ENCODE measurements around the gene FAM161B.

Gene FAM161B

DNA sequence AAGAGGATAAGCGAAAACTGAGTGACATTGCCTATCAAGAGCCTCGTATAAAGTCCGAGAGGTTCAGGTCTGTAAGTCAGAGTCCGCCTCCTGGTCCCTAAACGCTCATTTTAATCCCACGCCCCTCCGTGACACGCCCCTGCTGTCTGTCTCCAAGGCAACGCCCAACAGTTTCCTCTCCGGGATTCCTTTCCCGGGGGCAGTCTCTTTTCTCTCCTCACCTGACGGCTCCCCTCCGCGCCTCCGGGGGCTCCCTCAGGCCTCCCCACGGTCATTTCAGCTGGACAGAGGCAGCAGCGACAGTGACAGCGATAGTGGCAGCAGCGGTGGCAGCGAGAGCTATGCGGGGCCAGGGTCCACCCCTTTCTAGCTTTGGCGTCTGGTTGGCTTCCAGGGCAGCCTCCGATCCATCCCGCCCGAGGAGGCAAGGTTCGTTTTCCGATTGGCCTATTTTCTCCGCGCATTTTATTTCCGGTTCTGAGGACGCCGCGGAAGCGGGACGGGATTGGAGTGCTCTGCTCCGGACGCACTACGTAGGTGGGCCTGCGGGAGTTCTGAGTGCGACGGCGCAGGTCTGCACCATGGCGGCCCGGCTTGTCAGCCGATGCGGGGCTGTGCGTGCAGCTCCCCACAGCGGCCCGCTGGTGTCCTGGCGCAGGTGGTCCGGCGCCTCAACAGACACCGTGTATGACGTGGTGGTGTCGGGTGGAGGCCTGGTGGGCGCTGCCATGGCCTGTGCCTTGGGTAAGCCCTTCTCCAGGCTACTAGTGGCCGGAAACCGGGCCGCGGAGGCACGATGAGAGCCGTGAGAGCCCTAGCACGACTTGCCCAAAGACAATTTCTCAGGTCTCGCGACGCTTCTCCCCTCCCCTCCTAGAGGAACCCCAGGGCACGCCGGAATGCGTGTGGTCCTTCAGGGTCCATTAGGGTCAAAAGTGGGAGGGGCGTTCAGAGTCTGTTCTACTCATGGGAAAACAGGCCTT lies at the start of gene FAM161B, which contains the start of gene COQ6 (continued):
- TF ChIP-seq, protein P1, sequence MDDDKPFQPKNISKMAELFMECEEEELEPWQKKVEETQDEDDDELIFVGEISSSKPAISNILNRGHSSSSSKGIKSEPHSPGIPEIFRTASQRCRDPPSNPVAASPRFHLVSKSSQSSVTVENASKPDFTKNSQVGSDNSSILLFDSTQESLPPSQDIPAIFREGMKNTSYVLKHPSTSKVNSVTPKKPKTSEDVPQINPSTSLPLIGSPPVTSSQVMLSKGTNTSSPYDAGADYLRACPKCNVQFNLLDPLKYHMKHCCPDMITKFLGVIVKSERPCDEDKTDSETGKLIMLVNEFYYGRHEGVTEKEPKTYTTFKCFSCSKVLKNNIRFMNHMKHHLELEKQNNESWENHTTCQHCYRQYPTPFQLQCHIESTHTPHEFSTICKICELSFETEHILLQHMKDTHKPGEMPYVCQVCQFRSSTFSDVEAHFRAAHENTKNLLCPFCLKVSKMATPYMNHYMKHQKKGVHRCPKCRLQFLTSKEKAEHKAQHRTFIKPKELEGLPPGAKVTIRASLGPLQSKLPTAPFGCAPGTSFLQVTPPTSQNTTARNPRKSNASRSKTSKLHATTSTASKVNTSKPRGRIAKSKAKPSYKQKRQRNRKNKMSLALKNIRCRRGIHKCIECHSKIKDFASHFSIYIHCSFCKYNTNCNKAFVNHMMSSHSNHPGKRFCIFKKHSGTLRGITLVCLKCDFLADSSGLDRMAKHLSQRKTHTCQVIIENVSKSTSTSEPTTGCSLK (tag by site-specific recombination; IDR thresholded peaks at IDR 0.05) = no peak
- 0 out of 2 replicates have a peak, but pooled peaks have one; percentile 32 for TF ChIP-seq ZNF10 (tag by site-specific recombination; IDR thresholded peaks at IDR 0.05)
- TF ChIP-seq, protein P2, sequence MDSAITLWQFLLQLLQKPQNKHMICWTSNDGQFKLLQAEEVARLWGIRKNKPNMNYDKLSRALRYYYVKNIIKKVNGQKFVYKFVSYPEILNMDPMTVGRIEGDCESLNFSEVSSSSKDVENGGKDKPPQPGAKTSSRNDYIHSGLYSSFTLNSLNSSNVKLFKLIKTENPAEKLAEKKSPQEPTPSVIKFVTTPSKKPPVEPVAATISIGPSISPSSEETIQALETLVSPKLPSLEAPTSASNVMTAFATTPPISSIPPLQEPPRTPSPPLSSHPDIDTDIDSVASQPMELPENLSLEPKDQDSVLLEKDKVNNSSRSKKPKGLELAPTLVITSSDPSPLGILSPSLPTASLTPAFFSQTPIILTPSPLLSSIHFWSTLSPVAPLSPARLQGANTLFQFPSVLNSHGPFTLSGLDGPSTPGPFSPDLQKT (IDR thresholded peaks at IDR 0.05; ENCODE audit: borderline replicate concordance, low read depth, low read length) = no peak; the same call in 1 of the 2 replicates
- TF ChIP-seq INSM2 (tag by site-specific recombination; IDR thresholded peaks at IDR 0.05) = no peak
- TF ChIP-seq GFI1B (tag by site-specific recombination; IDR thresholded peaks at IDR 0.05) = no peak
- TF ChIP-seq, protein P3, sequence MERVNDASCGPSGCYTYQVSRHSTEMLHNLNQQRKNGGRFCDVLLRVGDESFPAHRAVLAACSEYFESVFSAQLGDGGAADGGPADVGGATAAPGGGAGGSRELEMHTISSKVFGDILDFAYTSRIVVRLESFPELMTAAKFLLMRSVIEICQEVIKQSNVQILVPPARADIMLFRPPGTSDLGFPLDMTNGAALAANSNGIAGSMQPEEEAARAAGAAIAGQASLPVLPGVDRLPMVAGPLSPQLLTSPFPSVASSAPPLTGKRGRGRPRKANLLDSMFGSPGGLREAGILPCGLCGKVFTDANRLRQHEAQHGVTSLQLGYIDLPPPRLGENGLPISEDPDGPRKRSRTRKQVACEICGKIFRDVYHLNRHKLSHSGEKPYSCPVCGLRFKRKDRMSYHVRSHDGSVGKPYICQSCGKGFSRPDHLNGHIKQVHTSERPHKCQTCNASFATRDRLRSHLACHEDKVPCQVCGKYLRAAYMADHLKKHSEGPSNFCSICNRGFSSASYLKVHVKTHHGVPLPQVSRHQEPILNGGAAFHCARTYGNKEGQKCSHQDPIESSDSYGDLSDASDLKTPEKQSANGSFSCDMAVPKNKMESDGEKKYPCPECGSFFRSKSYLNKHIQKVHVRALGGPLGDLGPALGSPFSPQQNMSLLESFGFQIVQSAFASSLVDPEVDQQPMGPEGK (tag by site-specific recombination; IDR thresholded peaks at IDR 0.05) = peak; percentile 78
- TF ChIP-seq, protein P4, sequence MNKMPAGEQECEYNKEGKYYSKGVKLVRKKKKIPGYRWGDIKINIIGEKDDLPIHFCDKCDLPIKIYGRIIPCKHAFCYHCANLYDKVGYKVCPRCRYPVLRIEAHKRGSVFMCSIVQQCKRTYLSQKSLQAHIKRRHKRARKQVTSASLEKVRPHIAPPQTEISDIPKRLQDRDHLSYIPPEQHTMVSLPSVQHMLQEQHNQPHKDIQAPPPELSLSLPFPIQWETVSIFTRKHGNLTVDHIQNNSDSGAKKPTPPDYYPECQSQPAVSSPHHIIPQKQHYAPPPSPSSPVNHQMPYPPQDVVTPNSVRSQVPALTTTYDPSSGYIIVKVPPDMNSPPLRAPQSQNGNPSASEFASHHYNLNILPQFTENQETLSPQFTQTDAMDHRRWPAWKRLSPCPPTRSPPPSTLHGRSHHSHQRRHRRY (tag by site-specific recombination; IDR thresholded peaks at IDR 0.05) = no peak
- peak; percentile 88 for TF ChIP-seq PRDM1 (tag by site-specific recombination; IDR thresholded peaks at IDR 0.05)
- no peak for TF ChIP-seq ZNF202 (tag by site-specific recombination; IDR thresholded peaks at IDR 0.05; ENCODE audit: borderline replicate concordance)
- TF ChIP-seq ZXDB (tag by site-specific recombination; IDR thresholded peaks at IDR 0.05) = peak; percentile 67; the same call in 1 of the 2 replicates
- TF ChIP-seq HOXC10 (CRISPR knock-in tag; IDR thresholded peaks at IDR 0.05) = no peak
- TF ChIP-seq ZSCAN18 (tag by site-specific recombination; IDR thresholded peaks at IDR 0.05) = no peak
- TF ChIP-seq YY2 (tag by site-specific recombination; IDR thresholded peaks at IDR 0.05) = peak; percentile 87
- TF ChIP-seq ZNF280D (tag by site-specific recombination; IDR thresholded peaks at IDR 0.05) = no peak
- TF ChIP-seq, protein P5, sequence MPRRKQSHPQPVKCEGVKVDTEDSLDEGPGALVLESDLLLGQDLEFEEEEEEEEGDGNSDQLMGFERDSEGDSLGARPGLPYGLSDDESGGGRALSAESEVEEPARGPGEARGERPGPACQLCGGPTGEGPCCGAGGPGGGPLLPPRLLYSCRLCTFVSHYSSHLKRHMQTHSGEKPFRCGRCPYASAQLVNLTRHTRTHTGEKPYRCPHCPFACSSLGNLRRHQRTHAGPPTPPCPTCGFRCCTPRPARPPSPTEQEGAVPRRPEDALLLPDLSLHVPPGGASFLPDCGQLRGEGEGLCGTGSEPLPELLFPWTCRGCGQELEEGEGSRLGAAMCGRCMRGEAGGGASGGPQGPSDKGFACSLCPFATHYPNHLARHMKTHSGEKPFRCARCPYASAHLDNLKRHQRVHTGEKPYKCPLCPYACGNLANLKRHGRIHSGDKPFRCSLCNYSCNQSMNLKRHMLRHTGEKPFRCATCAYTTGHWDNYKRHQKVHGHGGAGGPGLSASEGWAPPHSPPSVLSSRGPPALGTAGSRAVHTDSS (tag by site-specific recombination; IDR thresholded peaks at IDR 0.05) = no peak
- TF ChIP-seq ZNF175 (tag by site-specific recombination; IDR thresholded peaks at IDR 0.05) = no peak
- peak; percentile 68; the same call in 1 of the 2 replicates for TF ChIP-seq KLF17 (tag by site-specific recombination; IDR thresholded peaks at IDR 0.05)
- TF ChIP-seq ZNF658 (tag by site-specific recombination; IDR thresholded peaks at IDR 0.05) = no peak
- TF ChIP-seq, protein P6, sequence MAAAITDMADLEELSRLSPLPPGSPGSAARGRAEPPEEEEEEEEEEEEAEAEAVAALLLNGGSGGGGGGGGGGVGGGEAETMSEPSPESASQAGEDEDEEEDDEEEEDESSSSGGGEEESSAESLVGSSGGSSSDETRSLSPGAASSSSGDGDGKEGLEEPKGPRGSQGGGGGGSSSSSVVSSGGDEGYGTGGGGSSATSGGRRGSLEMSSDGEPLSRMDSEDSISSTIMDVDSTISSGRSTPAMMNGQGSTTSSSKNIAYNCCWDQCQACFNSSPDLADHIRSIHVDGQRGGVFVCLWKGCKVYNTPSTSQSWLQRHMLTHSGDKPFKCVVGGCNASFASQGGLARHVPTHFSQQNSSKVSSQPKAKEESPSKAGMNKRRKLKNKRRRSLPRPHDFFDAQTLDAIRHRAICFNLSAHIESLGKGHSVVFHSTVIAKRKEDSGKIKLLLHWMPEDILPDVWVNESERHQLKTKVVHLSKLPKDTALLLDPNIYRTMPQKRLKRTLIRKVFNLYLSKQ (tag by site-specific recombination; IDR thresholded peaks at IDR 0.05; ENCODE audit: borderline replicate concordance) = no peak
